GM12872 (cell line): ENCODE data around the gene SEMA3C.

Experiments used
- CTCF ChIP-seq: IDR thresholded peaks from 3 replicates; pipeline ENCODE4 v1.5.1; 2011; ENCODE audit warnings: low read depth, mild to moderate bottlenecking, low read length, moderate library complexity; ENCODE audit not compliant: insufficient read depth

SEMA3C gene

GRCh38 chr7:80794631-80795573 lies 123.9 kb downstream of the SEMA3C start:
- no peak for TF ChIP-seq CTCF

DNA sequence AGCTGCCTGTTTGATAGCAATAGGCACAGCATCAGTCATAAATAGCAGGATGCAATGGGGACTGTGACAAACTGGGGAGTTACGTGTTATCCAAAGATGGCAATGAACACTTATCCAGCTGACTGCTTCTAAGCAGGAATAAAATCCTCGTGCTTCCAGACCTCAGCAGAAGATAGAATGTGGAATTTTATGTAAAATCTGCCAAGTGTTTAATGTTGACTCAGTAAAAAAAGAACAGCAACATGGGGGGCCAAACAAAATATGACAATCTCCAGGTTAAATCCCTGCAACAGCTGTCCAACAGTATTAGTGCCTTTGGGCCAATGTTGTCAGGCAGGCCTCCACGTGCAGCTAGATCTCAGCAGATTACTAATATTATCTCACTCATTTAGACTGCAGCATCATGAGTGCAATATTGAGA lies 127.3 kb downstream of the SEMA3C start:
- TF ChIP-seq CTCF = no peak

DNA sequence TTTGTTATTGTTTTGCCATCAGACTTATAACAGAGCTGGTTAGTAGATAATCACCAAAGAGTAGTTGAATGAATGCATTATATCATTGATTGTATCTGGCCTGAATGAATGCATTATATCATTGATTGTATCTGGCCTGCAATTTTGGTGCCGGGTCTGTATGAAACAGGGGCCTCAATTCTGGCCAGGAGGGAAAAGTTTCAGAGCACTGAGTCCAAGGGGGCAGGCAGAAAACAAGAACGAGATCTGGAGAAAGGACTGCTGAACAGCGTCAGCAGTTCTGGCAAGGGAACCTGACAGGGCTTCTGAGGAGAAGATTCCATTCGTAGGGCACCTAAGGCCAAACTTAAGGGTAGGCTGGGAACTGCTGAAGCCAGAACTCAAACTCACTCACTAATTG lies 128.0 kb downstream of the SEMA3C start:
- TF ChIP-seq CTCF = no peak

GRCh38 chr7:80787721-80788120 lies 131.1 kb downstream of the SEMA3C start:
- TF ChIP-seq CTCF = no peak

- TF ChIP-seq CTCF = no peak
Measured at GRCh38 chr7:80785961-80786536, 132.8 kb downstream of the SEMA3C start.

- no peak for TF ChIP-seq CTCF
Measured at GRCh38 chr7:80785276-80785675, 133.6 kb downstream of the SEMA3C start.

DNA sequence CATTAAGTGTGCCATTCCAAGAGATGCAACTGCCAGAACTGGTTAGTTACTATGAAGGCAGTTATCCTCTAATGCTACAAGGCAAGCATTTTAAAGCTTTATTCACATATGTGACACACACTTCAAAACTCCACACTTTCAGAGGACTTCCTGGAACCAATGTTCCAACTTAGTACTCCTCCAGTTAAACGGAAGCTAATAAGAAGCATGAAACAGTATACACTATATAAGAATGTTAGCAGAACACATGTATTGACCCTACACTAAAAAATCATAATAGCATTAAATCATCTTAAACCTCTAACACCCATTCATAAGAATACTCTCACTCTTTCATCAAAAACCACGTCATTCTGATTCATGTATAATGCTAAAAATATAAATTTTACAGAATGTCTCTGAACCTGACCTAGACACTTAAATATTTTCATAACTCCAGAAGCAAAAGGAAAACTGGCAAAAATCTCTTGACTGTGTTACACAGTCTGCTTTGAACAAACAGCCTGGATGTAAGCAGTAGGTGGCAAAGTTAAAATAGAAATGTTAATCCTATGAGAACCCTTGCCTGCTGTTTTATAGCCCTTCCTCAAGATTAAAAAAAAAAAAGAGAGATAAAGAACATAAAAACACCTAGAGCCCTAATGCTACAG lies 135.0 kb downstream of the SEMA3C start:
- no peak for TF ChIP-seq CTCF
